Parathyroid adenoma (tissue), 2 donors: Measurements from ENCODE around the gene FAM83B.

ENCODE experiments used
- H2AFZ ChIP-seq: fragments of 300-600 bp; sonication (generic); one replicate; pipeline ENCODE4 v1.7.0; 2017; ENCODE audit warnings: antibody characterized with exemption, mild to moderate bottlenecking
- H3K27ac ChIP-seq: fragments of 300-600 bp; sonication (generic); one replicate; pipeline ENCODE4 v1.7.0; 2017
- H3K27me3 ChIP-seq: fragments of 300-600 bp; sonication (generic); one replicate; pipeline ENCODE4 v1.7.0; 2017; ENCODE audit warnings: low read length; ENCODE audit not compliant: control insufficient read depth, insufficient read depth
- H3K36me3 ChIP-seq: fragments of 300-600 bp; sonication (generic); one replicate; pipeline ENCODE4 v1.7.0; 2017; ENCODE audit warnings: low read length; ENCODE audit not compliant: control insufficient read depth, insufficient read depth
- H3K4me1 ChIP-seq: fragments of 300-600 bp; sonication (generic); one replicate; pipeline ENCODE4 v1.7.0; 2017; ENCODE audit warnings: control low read depth
- H3K4me2 ChIP-seq: fragments of 300-600 bp; sonication (generic); one replicate; pipeline ENCODE4 v1.7.0; 2017; ENCODE audit warnings: low read length
- H3K4me3 ChIP-seq: fragments of 300-600 bp; sonication (generic); one replicate; pipeline ENCODE4 v1.7.0; 2017; ENCODE audit warnings: low read depth, low read length
- H3K79me2 ChIP-seq: fragments of 300-600 bp; sonication (generic); one replicate; pipeline ENCODE4 v1.7.0; 2017; ENCODE audit warnings: control low read depth
- H3K9ac ChIP-seq: fragments of 300-600 bp; sonication (generic); one replicate; pipeline ENCODE4 v1.7.0; 2017; ENCODE audit warnings: mild to moderate bottlenecking
- H3K9me3 ChIP-seq: fragments of 300-600 bp; sonication (generic); one replicate; pipeline ENCODE4 v1.7.0; 2017; ENCODE audit warnings: low read length; ENCODE audit not compliant: control insufficient read depth
- TF ChIP-seq, protein P1 (sequence below): fragments of 300-600 bp; sonication (generic); IDR thresholded peaks from one replicate; pipeline ENCODE4 v1.7.0; 2017; ENCODE audit warnings: antibody characterized with exemption, mild to moderate bottlenecking
- donor health status: primary hyperparathyroidism.

The FAM83B gene

GRCh38 chr6:54801669-54802068, 44.9 kb upstream of the FAM83B start:
- Histone ChIP-seq H3K27ac (no peak overlapping the region), H3K9me3 (no peaks in the 10 kb centered on the region), H3K4me1 (no peaks in the 10 kb centered on the region), H3K27me3 (no peaks in the 10 kb centered on the region), H3K9ac (no peak overlapping the region), H3K4me3 (no peak overlapping the region), H2AFZ (no peak overlapping the region), H3K36me3 (no peaks in the 10 kb centered on the region), H3K79me2 (no peaks in the 10 kb centered on the region), H3K4me2 (no peak overlapping the region)
- TF ChIP-seq, protein P1, sequence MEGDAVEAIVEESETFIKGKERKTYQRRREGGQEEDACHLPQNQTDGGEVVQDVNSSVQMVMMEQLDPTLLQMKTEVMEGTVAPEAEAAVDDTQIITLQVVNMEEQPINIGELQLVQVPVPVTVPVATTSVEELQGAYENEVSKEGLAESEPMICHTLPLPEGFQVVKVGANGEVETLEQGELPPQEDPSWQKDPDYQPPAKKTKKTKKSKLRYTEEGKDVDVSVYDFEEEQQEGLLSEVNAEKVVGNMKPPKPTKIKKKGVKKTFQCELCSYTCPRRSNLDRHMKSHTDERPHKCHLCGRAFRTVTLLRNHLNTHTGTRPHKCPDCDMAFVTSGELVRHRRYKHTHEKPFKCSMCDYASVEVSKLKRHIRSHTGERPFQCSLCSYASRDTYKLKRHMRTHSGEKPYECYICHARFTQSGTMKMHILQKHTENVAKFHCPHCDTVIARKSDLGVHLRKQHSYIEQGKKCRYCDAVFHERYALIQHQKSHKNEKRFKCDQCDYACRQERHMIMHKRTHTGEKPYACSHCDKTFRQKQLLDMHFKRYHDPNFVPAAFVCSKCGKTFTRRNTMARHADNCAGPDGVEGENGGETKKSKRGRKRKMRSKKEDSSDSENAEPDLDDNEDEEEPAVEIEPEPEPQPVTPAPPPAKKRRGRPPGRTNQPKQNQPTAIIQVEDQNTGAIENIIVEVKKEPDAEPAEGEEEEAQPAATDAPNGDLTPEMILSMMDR, result no peak

- Histone ChIP-seq H3K4me3 (no peak overlapping the region), H2AFZ (no peak overlapping the region), H3K79me2 (no peaks in the 10 kb centered on the region), H3K9ac (no peak overlapping the region), H3K4me2 (no peak overlapping the region), H3K4me1 (no peaks in the 10 kb centered on the region), H3K36me3 (no peaks in the 10 kb centered on the region), H3K27ac (no peak overlapping the region), H3K27me3 (no peaks in the 10 kb centered on the region), H3K9me3 (no peaks in the 10 kb centered on the region)
- TF ChIP-seq, protein P1, result no peak
These were observed 43.6 kb upstream of the FAM83B start for GRCh38 chr6:54802775-54803634.

- Histone ChIP-seq H3K4me1 (no peaks in the 10 kb centered on the region), H3K79me2 (no peaks in the 10 kb centered on the region), H3K4me3 (no peak overlapping the region), H3K36me3 (no peaks in the 10 kb centered on the region), H3K27ac (no peak overlapping the region), H3K27me3 (no peaks in the 10 kb centered on the region), H3K9me3 (no peaks in the 10 kb centered on the region), H3K4me2 (no peak overlapping the region), H3K9ac (no peak overlapping the region), H2AFZ (no peak overlapping the region)
- TF ChIP-seq, protein P1, result no peak
These were observed 41.5 kb upstream of the FAM83B start for GRCh38 chr6:54805077-54805476.

- Histone ChIP-seq H3K4me1 (no peaks in the 10 kb centered on the region), H3K27me3 (no peaks in the 10 kb centered on the region), H3K27ac (no peak overlapping the region), H3K36me3 (no peaks in the 10 kb centered on the region), H3K79me2 (no peaks in the 10 kb centered on the region), H3K4me3 (no peak overlapping the region), H3K9ac (no peak overlapping the region), H3K4me2 (no peak overlapping the region), H3K9me3 (no peaks in the 10 kb centered on the region), H2AFZ (no peak overlapping the region)
- TF ChIP-seq, protein P1, result no peak
These were observed 36.4 kb upstream of the FAM83B start for GRCh38 chr6:54810147-54810546.

DNA sequence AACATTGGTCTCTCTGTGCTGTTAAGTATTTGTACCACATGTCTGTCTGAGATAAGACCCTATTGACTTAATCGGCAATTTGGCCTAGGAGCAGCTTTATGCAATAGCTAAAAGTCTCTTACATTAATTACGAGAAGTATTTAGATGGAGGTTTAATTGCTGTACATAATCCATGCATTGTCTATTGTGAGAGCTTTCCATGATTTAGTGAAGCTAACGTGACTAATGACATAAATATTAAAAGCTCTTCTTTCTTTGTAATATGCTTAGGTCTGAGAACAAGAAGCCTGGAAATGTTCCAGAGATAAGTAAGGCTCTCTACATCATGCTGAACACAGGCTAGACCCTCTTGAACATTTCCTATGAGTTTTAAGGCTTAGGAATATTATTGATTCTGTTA, 32.7 kb upstream of the FAM83B start:
- H3K4me2 ChIP-seq, result no peak overlapping the region
- no peak overlapping the region for H3K9ac ChIP-seq
- H3K4me3 ChIP-seq, result no peak overlapping the region
- no peaks in the 10 kb centered on the region for H3K9me3 ChIP-seq
- no peak overlapping the region for H3K27ac ChIP-seq
- H2AFZ ChIP-seq, result no peak overlapping the region
- H3K27me3 ChIP-seq, result no peaks in the 10 kb centered on the region
- no peaks in the 10 kb centered on the region for H3K79me2 ChIP-seq
- H3K4me1 ChIP-seq, result no peaks in the 10 kb centered on the region
- H3K36me3 ChIP-seq, result no peaks in the 10 kb centered on the region
- TF ChIP-seq, protein P1, result no peak
